B cell (primary cell): ENCODE results near the gene SLC6A18. TPM values are rescaled to one million over a fixed set of nuclear protein-coding genes. Genes with fewer than 3 reads are reported as not detected.
"Not testable (repeated sequence)": the region's sequence is repeated elsewhere in the genome, so short reads cannot be mapped to it uniquely, and the experiment has no call there.

ENCODE experiments used
- ATAC-seq: fragments of 200-7000 bp; cut with Tn5 transposase; one replicate; pipeline ENCODE4 v1.10.0; 2021; ENCODE audit warnings: low read depth, mild to moderate bottlenecking, moderate number of reproducible peaks, moderate library complexity
- CTCF ChIA-PET: fragments of 350-600 bp; sonication (Branson Sonifier 250); formaldehyde crosslinking; loops from one replicate; lab custom pipeline; 2021; ENCODE audit warnings: antibody characterized with exemption, inconsistent platforms; lab: Charles Lee
- POLR2A ChIA-PET: fragments of 350-600 bp; sonication (Branson Sonifier 250); formaldehyde crosslinking; loops from one replicate; lab custom pipeline; 2021; ENCODE audit warnings: antibody characterized with exemption; lab: Charles Lee
- DNase-seq: peaks from one replicate; pipeline ENCODE4 v3.0.0; 2013
- H2AFZ ChIP-seq: 2 replicates; pipeline ENCODE4 v1.6.1; 2012; ENCODE audit warnings: mild to moderate bottlenecking, low read depth, low read length; ENCODE audit not compliant: insufficient read depth, poor library complexity, severe bottlenecking
- H3K27ac ChIP-seq, 2 donors: 1 replicate in 1 of 2; 2 replicates in 1 of 2; pipeline ENCODE4 v1.5.1; 2012 to 2013; ENCODE audit warnings: low read length in 2 of 2, mild to moderate bottlenecking in 2 of 2, moderate library complexity in 1 of 2
- H3K27me3 ChIP-seq, 4 experiments: fragments of 200-600 bp in 1 of 4; sonication (generic) in 1 of 4; replicated peaks in 1 of 4; 1 replicate in 2 of 4; 2 replicates in 2 of 4; pipeline versions ENCODE4 v1.6.1 to v1.7.0; 2013 to 2016; ENCODE audit warnings: low read length in 3 of 4, mild to moderate bottlenecking in 2 of 4, mixed read lengths in 1 of 4, moderate library complexity in 1 of 4; ENCODE audit not compliant: insufficient read depth in 4 of 4, control insufficient read depth in 3 of 4; ENCODE audit errors: control extremely low read depth in 1 of 4
- H3K36me3 ChIP-seq, 2 experiments: replicated peaks in 1 of 2; 1 replicate in 1 of 2; 2 replicates in 1 of 2; pipeline versions ENCODE4 v1.6.1 to v1.7.1; 2013; ENCODE audit warnings: low read length in 1 of 2; ENCODE audit not compliant: insufficient read depth in 2 of 2, control insufficient read depth in 1 of 2; ENCODE audit errors: control extremely low read depth in 1 of 2, extremely low read depth in 1 of 2
- H3K4me1 ChIP-seq, 2 donors: fragments of 200-600 bp in 1 of 2; sonication (generic) in 1 of 2; 1 replicate in 1 of 2; 2 replicates in 1 of 2; pipeline versions ENCODE4 v1.5.1 to v1.6.1; 2013 to 2017; ENCODE audit warnings: low read length in 2 of 2; ENCODE audit not compliant: control insufficient read depth in 2 of 2, insufficient read depth in 2 of 2
- H3K4me2 ChIP-seq: replicated peaks from 2 replicates; pipeline ENCODE3; 2012; ENCODE audit warnings: mild to moderate bottlenecking, low read depth, low read length; ENCODE audit not compliant: poor library complexity, severe bottlenecking
- H3K4me3 ChIP-seq, 5 experiments: fragments of 200-600 bp in 1 of 5; sonication (generic) in 1 of 5; 1 replicate in 3 of 5; 2 replicates in 2 of 5; pipeline versions ENCODE4 v1.5.1 to v1.7.0; 2011 to 2016; ENCODE audit warnings: low read length in 4 of 5, mild to moderate bottlenecking in 4 of 5, low read depth in 2 of 5, control low read depth in 1 of 5, moderate library complexity in 1 of 5; ENCODE audit not compliant: insufficient read depth in 1 of 5; ENCODE audit errors: control extremely low read depth in 1 of 5, extremely low read depth in 1 of 5
- H3K79me2 ChIP-seq: fragments of 200-600 bp; sonication (generic); one replicate; pipeline ENCODE4 v1.6.0; 2016; ENCODE audit warnings: low read length; ENCODE audit not compliant: control insufficient read depth, insufficient read depth
- H3K9ac ChIP-seq: fragments of 200-600 bp; sonication (generic); 2 replicates; pipeline ENCODE4 v1.6.1; 2017; ENCODE audit warnings: mild to moderate bottlenecking, low read length, moderate library complexity
- H3K9me3 ChIP-seq, 3 donors: one replicate each; pipeline versions ENCODE4 v1.6.1 to v1.7.1; 2013; ENCODE audit warnings: low read length in 2 of 3; ENCODE audit not compliant: control insufficient read depth in 2 of 3, insufficient read depth in 1 of 3; ENCODE audit errors: control extremely low read depth in 1 of 3
- H4K20me1 ChIP-seq: 2 replicates; pipeline ENCODE4 v1.6.0; 2012; ENCODE audit warnings: mild to moderate bottlenecking, low read length; ENCODE audit not compliant: insufficient read depth, control insufficient read depth, poor library complexity, severe bottlenecking
- H3K27ac Mint-ChIP-seq: one replicate; pipeline ENCODE4 v1.8.0; 2021; ENCODE audit warnings: mixed read lengths
- H3K27me3 Mint-ChIP-seq: one replicate; pipeline ENCODE4 v1.8.0; 2021; ENCODE audit warnings: mixed read lengths
- H3K4me1 Mint-ChIP-seq: one replicate; pipeline ENCODE4 v1.8.0; 2021; ENCODE audit warnings: mixed read lengths
- H3K4me3 Mint-ChIP-seq: one replicate; pipeline ENCODE4 v1.8.0; 2021; ENCODE audit warnings: mixed read lengths
- H3K9me3 Mint-ChIP-seq: one replicate; pipeline ENCODE4 v1.8.0; 2022; ENCODE audit warnings: mixed read lengths; ENCODE audit not compliant: insufficient read depth
- EZH2 ChIP-seq: IDR thresholded peaks from 2 replicates; pipeline ENCODE4 v1.6.1; 2012; ENCODE audit warnings: borderline replicate concordance, low read depth, mild to moderate bottlenecking, moderate library complexity, low read length; ENCODE audit not compliant: insufficient read depth, poor library complexity, severe bottlenecking
- WGBS: methylation state at CpG from one replicate; pipeline ENCODE4 v1.1.5; 2013; ENCODE audit warnings: missing lambda C conversion rate; ENCODE audit not compliant: insufficient coverage; 5-methylcytosine and 5-hydroxymethylcytosine counted together
- intact Hi-C: fragments of 100-400 bp; cut with micrococcal nuclease; formaldehyde crosslinking; loops from one replicate; pipeline ENCODE4 v1.10.0; 2022
- polyA plus RNA-seq: library from polyadenylated mRNA; depleted of rRNA; stranded (reverse); fragments of >200 nt; gene quantifications from 2 replicates; pipeline ENCODE4 v1.2.3, GENCODE V29; 2012
- total RNA-seq, 2 donors: library from RNA; stranded (reverse); fragments of 120-200 nt in 1 of 2; gene quantifications; 1 replicate in 1 of 2; 2 replicates in 1 of 2; pipeline versions ENCODE4 v1.2.3 to v1.2.4, GENCODE V29; 2013 to 2022
- TF ChIP-seq, protein P1 (sequence below): fragments of 200-600 bp; IDR thresholded peaks from one replicate; pipeline ENCODE4 v1.8.0; 2022; ENCODE audit warnings: antibody characterized with exemption, mild to moderate bottlenecking

The SLC6A18 gene
- total and polyA plus RNA-seq, 2 donors (not counting 1 experiment from before 2014, with no cell fraction given): not detected

DNA sequence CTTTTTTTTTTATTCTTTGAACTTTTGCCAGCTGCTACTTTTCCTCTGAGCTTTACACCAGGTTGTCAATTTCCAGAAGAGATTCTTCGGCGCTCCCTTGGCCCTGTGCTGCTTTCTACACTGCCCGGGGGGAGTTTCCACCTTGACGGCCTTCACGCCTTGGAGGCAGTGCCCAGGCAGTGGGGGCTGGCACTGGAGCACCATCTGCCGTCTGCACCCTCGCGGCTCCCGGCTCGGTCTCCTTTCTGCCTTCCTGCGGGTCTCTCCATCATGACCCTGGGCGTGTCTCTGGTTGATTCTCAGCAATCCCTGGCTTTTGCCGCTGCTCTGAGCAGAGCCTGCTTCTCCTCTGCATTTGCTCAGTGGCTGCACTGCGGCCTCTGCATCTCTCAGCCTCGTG is 2.9 kb downstream of the SLC6A18 start:
- TF ChIP-seq, protein P1, sequence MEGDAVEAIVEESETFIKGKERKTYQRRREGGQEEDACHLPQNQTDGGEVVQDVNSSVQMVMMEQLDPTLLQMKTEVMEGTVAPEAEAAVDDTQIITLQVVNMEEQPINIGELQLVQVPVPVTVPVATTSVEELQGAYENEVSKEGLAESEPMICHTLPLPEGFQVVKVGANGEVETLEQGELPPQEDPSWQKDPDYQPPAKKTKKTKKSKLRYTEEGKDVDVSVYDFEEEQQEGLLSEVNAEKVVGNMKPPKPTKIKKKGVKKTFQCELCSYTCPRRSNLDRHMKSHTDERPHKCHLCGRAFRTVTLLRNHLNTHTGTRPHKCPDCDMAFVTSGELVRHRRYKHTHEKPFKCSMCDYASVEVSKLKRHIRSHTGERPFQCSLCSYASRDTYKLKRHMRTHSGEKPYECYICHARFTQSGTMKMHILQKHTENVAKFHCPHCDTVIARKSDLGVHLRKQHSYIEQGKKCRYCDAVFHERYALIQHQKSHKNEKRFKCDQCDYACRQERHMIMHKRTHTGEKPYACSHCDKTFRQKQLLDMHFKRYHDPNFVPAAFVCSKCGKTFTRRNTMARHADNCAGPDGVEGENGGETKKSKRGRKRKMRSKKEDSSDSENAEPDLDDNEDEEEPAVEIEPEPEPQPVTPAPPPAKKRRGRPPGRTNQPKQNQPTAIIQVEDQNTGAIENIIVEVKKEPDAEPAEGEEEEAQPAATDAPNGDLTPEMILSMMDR: no peak
- no peak for TF ChIP-seq EZH2
- H3K9me3 Mint-ChIP-seq: no peaks in the 10 kb centered on the region
- no peak for ATAC-seq
- CTCF ChIA-PET: no interaction called here
- Histone ChIP-seq H3K9ac (no peak overlapping the region), H2AFZ (no peak overlapping the region), H3K27me3 (peaks cover 0 to 7% (median 0%) of the 10 kb centered on the region in 4 experiments), H3K9me3 (no peaks in the 10 kb centered on the region), H3K4me3 (no peak overlapping the region), H3K79me2 (no peaks in the 10 kb centered on the region), H4K20me1 (no peaks in the 10 kb centered on the region), H3K27ac (no peak overlapping the region), H3K4me1 (no peaks in the 10 kb centered on the region), H3K36me3 (no peaks in the 10 kb centered on the region), H3K4me2 (no peak overlapping the region)
- intact Hi-C loops: no loop called here
- no peaks in the 10 kb centered on the region for H3K4me1 Mint-ChIP-seq
- 69% methylated on average over 15 of the region's 15 CpGs for WGBS
- H3K27me3 Mint-ChIP-seq: peaks cover 12% of the 10 kb centered on the region
- no peak overlapping the region for H3K4me3 Mint-ChIP-seq
- H3K27ac Mint-ChIP-seq: no peak overlapping the region
- POLR2A ChIA-PET: no interaction called here
- DNase-seq: no peak

DNA sequence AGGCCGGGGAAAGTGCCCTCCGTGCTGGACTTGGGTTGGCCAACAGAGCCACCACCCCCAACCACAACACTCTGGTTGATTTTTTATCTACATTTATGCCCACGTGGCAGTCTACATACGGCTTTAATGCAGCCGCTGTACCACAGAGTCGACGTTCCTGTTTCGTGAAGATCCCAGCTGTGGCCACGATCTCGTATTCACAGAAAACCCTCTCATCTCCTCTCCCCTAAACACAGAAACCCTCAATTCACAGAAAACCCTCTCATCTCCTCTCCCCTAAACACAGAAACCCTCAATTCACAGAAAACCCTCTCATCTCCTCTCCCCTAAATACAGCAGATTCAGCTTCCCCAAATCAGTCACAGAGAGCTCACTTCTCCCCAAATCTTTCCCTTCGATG is 3.8 kb downstream of the SLC6A18 start:
- ATAC-seq, DNase-seq, H3K27me3 ChIP-seq, H3K9ac ChIP-seq, CTCF ChIA-PET, POLR2A ChIA-PET, H3K4me1 Mint-ChIP-seq, H3K4me3 ChIP-seq, H3K9me3 Mint-ChIP-seq, H3K9me3 ChIP-seq, H3K27ac Mint-ChIP-seq, H3K4me3 Mint-ChIP-seq, H3K27ac ChIP-seq, H3K4me2 ChIP-seq, H2AFZ ChIP-seq, H3K79me2 ChIP-seq, H3K36me3 ChIP-seq, H3K4me1 ChIP-seq, H4K20me1 ChIP-seq, intact Hi-C loops: not testable (repeated sequence)
- WGBS: 85% methylated on average over 11 of the region's 11 CpGs
- peaks cover 12% of the 10 kb centered on the region for H3K27me3 Mint-ChIP-seq
